Glomerular visceral epithelial cell (primary cell): ENCODE data around the gene COMT.
A peak's percentile ranks its signal among the peaks of the same experiment; 100 is the strongest.

Source experiments
- DNase-seq: peaks from one replicate; pipeline ENCODE4 v3.0.0-alpha.2; 2016; ENCODE audit errors: extremely low spot score

The COMT gene

GRCh38 chr22:19970031-19970478 lies 28.5 kb downstream of the COMT start:
- no peak for DNase-seq

DNA sequence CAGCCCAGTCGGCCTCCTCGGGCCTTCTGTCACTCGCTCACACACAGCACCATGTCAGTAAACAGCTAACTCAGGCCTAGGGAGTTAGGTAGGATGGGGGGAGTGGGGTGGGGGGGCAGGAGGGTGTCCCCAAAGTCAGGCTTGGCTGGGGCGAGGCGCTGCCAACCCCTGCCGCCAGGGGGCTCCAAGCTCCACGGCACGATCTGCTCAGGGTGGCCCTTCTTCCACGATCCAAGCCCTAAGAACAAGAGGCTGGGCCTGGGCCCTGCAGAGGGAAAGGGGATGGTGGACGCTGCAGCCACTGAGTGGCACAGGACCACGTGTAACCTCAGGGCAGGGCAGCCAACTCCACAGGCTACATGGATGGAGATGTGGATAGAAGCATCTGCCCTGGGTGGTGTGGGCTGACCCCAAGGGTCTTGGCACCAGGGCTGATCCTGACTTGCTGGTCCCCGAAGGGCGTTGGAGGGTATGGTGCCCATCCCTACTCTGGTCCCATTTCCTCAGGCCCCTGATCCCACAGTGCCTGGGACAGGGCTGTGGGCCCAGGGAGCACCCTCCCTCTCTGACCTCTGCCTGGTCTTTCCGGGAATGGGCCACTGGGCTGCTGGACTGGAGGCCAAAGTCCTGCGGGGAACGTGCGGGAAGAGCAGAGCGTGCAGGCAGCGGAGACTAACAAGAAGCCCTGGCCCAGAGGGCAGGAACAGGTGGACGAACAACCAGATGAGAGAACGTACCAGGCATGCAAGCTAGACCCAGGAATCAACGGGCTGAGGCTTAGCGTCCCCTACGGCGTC lies 29.1 kb downstream of the COMT start:
- peak; percentile 59 for DNase-seq

DNA sequence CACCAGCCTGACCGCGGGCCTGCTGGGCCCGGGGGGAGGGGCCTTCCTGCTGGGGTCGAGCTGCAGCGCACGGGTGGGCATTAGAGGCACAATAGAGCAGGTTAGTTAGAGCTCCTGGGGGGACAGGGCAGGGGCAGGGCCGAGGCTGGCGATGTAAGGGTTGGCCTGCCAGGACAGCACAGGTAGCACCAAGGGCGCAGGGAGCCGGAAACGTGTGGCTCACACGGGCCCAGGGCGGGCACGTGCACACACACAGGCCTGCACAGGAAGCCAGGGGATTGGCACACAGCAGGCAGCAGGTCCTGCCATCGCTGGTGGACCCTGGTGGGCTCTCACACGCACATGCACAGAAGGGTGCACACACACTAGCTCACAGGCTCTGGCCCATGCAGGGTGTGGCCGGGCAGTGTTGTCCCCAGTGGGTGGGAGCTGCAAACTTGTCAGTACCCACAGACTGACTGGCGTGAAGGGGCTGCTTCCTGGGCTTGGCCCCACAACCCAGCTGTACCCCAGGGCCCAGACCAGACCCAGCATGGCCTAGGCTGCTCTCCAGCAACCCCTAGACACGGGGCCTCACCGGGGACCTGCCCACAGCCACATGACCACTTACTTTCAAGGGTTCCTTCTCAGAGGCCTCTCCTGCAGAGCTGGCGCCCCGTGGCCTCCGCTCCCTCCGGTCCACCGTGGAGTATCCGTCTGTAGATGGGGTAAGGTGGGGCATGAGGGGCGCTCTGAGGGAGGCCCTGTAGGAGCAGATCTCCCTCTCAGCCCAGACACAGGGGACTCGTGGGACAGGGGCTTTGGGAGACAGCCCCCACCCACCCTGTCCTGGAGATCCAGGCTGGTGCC lies 29.9 kb downstream of the COMT start:
- no peak for DNase-seq

GRCh38 chr22:19972251-19972650 lies 30.7 kb downstream of the COMT start:
- DNase-seq: no peak

GRCh38 chr22:19972652-19973550 lies 31.3 kb downstream of the COMT start:
- DNase-seq: no peak

GRCh38 chr22:19973551-19974267 lies 32.1 kb downstream of the COMT start:
- no peak for DNase-seq

GRCh38 chr22:19974268-19974861 lies 32.8 kb downstream of the COMT start:
- DNase-seq: peak; percentile 24

DNA sequence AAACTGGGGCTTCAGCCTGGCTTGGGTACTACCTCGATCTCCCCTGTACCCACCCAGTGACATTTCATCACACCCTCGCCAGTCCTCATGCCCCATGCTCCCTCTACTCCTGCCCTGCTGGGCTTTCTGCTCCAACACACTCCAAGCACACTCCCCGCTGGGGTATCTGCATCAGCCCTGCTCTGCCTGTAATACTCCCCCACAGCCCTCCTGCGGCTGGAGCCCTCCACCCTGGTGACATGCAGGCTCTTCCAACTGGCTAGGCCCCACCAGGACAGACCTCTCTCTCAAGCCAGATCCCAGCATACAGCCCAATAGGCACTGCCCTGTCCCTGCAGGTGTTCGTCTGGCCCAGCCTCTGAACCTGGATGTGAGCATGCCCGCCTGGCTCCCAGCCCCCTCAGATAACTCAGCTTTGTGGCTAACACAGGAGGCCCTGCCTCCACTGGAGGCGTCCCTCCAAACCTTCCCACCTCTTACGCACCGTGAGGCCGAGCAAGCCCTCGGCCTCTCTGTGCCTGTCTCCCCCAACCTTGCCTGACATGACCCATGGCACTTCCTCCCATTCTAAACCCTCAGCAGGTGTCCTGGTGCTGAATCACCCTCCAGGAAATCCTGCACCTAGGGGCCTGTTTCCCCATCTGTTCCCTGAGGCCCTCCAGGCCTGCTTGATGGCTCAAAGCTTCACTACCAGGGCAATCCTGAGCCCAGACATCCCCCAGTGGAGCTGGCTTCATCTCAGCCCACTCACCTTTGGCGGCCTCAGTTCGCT lies 33.5 kb downstream of the COMT start:
- no peak for DNase-seq

DNA sequence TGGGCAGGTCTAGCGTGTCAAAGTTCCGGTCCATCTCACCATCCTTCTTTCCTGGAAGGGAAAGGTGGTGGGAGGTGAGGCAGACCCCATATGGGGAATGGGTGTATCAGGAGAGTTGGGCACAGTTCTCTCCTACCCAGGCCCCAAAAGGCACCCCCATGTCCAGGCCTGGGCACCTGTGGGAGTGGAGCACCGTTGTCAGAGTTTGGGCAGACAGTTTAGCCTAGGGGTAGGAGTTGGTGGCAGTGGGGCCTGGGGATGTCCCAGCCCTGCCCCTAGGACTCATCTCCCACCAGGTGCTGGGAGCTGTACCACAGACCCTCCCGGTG lies 34.1 kb downstream of the COMT start:
- DNase-seq: no peak

- no peak for DNase-seq
Measured at GRCh38 chr22:19976671-19977070, 35.1 kb downstream of the COMT start.

DNA sequence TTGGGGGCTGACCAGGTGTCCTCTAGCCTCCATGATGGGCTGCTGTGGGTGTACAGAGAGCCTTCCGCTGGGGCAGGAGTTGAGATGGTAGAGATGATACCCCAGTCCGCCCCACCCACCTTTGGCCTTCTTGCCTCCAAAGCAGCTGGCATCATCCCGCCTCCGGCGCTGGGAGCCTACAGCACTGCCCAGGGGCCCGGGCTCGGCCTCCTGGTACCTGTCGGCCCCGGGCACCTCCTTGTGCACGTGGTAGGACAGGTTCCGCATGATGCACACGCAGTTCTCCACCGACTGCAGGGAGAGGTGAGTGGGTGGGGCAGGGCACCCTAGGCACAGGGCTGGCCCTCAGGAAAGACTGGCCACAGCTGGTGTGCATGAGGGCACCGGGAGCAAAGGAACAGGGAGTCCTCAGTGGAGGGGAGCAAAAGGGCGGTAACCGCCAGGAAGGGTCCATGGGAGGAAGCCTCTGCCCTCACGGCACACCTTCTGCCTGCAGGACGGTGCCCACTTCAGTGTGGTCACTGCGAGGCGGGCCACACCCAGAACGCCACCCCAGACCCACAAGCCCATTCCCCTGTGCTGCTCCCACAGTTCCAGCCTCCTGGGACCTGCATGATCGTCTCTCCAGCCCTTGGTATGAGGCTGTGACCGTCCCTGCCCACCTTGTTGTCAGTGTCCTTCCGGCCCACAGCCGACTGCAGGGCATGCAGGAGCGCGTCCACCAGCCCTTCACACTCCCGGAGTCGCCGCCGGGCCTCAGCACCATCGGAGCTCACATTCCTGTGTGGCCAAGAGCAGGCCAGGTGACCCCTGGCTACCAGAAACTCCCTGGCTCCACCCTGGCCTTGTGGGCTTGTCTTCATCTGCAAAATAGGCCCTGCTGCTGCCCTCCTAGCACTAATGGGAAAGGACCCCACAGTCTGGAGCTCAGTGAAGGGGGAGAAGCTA lies 36.0 kb downstream of the COMT start:
- no peak for DNase-seq

GRCh38 chr22:19978748-19979147 lies 37.2 kb downstream of the COMT start:
- no peak for DNase-seq

GRCh38 chr22:19979712-19980493 lies 38.3 kb downstream of the COMT start:
- no peak for DNase-seq

GRCh38 chr22:19980766-19981165 lies 39.2 kb downstream of the COMT start:
- DNase-seq: no peak

DNA sequence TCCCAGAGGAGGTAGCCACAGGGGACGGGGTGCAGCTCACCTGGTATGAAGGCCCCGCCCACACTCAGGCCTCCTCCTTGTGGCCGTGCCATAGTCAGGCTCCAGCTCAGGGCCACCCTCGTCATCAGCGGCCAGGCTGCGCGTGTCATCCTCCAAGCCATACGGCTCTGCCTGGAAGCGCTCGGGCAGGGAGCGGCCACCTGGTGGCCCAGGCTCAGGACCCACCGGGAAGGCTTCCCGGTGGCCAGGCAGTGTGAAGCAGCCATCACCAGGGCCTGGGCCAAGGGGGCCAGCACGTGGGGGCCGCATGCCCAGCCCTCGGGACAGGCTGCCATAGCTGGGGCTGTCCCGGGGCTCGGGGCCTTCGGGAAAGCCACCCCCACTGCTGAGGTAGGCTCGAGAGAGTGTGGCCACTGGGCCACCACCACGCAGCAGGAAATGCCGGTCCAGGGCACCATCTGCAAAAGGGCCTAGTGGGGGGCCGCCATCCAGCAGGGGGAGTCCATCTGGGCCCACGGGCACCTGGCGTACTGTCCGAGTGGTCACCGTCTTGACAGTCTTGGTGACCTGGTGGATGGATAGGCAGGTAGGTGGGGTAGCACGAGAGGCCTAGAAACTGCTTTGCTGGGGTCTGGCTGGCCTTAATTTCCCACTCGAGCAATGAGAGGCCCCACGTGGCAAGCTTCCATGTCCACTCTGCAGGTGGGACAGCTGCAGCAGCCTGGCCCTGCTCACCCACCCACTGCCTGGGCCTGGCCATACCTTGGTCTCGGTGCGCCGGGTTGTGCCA lies 39.8 kb downstream of the COMT start:
- no peak for DNase-seq

DNA sequence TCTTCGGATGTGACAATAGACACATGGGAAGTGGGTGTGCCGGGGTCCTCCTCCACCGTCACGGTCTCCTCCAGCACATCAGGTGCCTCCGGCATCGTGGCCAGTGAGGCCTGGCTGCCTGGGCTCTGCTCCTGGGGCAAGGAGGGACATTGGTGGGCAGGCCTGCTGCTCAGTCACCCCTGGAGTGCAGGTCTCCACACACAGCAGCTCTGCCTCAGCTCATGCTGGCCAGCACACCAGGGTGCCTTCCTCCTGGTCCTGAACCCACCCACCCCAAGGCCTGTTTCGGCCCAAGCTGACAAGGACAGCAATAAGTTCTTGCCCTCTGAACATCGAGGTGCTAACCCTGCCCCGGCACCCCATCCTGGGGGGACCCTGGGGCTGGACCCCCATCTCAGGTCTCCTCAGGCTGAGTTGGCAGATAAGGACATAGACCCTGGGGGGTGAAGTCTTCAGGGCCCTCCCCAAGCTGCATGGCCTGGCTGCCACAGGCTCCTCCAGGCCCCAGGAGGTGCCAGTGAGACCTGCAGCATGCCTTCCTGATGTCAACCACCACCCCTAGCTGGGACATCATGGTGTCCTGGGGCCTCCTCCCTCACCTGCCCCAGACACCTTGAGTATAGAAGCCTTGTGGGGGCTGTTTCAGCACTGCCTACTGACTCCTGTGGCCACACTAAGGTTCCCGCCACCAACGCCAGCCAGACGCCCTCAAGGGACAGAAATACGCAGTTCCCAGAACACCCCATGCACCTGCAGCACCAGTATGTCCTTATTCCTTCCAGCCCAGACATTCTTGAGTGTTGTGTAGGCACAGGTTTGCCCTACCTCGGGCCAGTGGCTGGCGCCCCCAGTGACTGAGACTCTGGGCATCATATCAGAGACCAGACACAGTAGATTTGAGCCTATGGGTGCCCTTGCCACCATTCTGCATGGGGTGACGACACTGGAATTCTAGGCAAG lies 40.7 kb downstream of the COMT start:
- DNase-seq: no peak
